HG02973 (cell line): ENCODE results near the gene TATDN2.
"Not testable (repeated sequence)": the region's sequence is repeated elsewhere in the genome, so short reads cannot be mapped to it uniquely, and the experiment has no call there.

Source experiments
- ATAC-seq: cut with Tn5 transposase; IDR thresholded peaks from one replicate; pipeline ENCODE4 v1.9.1; 2021; ENCODE audit warnings: moderate library complexity; ENCODE audit not compliant: unreplicated experiment

The TATDN2 gene

DNA sequence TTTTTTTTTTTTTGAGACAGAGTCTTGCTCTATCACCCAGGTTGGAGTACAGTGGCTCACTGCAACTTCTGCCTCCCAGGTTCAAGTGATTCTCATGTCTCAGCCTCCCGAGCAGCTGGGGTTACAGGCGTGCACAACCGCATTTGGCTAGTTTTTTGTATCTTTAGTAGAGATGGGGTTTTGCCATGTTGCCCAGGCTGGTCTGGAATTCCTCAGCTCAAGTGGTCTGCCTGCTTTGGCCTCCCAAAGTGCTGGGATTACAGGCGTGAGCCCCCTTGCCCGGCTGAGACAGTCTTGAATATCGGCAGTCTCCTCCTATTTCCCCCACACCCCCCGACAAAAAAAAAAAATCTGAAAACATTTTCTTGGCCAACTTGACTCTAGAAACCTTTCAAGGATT lies 18.7 kb downstream of the TATDN2 start:
- ATAC-seq: not testable (repeated sequence)

DNA sequence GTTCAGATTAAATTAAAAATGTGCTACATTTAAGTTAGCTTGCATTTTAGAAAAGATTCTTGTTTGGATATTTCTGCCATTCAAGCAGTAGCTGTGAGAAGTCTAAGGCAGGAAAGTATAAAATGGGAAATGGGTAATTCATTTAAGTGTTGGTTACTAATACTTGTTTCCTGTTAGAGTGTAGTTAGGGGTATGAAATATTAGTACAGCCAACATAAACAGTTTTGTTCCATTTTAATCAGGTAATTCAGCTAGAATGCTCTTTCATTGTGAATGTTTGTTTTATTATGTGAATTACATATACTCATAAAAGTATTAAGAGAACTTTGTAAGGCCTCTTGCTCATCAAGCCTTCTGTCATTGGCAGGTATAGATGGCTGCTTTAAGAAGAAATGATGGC lies 19.9 kb downstream of the TATDN2 start:
- ATAC-seq: no peak

DNA sequence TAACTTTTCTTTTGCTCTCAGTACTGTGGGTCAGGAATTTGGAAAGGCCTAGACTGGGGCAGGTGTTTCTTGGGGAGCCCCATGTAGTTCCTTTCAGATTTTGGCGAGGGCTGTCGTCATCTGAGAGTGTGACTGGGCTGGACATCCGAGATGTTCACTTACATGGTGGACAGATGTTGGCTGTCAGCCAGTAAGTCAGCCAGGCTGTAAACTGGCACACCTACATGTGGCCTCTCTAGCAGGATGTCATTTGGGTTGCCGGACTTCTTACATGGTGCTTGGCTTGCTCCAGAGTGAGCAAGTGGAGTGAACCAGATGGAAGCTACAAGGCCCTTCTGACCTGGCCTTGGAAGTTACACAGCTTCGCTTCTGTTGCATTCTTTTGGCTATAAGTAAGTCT lies 20.7 kb downstream of the TATDN2 start:
- no peak for ATAC-seq

DNA sequence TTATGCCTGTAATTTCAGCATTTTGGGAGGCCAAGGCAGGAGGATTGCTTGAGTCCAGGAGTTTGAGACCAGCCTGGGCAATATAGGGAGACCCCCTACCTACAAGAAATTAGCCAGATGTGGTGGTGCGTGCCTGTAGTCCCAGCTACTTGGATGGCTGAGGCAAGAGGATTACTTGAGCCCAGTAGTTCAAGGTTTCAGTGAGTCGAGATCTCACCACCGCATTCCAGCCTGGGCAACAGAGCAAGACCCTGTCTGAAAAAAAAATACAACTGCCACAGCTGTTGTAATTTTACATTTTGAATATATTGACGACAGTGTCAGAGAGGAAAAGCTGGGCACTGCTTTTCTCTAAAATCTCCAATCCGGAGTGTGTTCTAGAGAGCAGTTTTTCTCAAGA lies 21.2 kb downstream of the TATDN2 start:
- no peak for ATAC-seq

DNA sequence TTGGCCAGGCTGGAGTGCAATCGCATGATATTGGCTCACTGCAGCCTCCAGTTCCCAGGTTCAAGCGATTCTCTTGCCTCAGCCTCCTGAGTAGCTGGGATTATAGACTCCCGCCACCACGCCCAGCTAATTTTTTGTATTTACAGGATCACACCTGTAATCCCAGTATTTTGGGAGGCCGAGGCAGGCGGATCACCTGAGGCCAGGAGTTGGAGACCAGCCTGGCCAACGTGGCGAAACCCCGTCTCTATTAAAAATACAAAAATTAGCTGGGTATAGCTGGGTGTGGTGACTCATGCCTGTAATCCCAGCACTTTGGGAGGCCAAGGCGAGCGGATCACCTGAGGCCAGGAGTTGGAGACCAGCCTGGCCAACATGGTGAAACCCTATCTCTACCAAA lies 24.2 kb downstream of the TATDN2 start:
- not testable (repeated sequence) for ATAC-seq

DNA sequence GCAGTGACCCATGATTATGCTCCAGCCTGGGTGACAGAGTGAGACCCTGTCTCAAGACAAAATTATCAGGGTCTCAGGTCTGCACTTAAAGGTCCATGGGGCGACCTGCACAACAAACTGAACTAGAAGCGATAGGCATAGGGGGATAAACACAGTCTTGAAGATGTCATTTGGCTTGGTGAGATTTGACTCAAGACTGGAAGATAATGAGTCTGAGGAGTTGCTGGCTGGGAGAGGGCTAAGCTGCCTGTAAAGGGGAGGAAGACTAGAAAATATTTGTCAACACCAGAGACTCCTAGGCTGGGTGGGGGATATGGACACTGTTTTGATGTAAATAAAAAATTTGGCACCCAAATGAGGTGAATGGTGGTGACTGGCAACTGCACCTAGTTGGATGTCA lies 24.7 kb downstream of the TATDN2 start:
- no peak for ATAC-seq

DNA sequence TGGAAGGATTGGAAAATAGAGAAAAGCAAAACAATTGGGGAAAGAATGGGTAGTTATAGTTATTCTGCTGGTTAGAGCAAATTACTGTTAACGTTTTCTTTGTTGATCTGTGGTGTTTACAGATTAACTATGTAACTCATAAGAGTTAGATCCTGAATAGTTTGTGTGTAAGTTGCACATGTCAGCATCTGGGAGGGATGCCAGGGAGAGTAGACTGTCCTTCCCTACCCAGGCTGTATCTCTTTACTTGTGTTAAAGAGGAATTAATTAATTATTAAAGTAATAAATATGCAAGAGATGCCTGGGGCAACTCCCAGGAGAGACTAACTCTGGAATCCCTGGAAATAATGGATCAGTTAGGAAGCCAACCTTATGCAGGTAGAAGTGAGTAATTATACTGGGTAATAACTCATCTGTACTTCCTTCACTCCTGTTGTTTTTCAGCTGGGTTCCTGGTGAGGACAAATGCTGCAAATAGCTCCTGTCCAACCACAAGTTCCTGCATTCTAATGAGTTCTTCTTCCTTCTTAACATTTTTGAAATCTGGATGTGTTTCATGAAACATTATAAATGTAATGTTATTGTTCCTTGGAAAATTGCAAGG lies 25.5 kb downstream of the TATDN2 start:
- no peak for ATAC-seq

DNA sequence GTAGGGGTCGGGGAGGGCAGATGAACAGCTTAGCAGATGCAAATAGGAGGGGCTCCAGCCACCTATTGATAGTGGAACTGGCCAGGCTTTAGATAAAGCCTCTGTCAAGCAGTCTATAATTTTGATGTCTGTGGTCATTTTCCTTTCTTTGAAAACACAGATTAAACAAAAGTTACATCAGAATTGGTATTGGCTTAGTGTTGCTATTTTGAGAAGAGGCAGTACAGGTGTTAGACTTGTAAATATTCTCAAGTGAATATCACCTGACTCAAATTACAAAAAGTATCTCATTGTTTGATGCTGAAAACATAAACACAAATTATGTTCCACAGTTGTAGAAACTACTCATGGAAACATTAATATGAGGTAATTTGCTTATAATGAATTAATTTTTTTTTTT lies 26.3 kb downstream of the TATDN2 start:
- ATAC-seq: no peak

DNA sequence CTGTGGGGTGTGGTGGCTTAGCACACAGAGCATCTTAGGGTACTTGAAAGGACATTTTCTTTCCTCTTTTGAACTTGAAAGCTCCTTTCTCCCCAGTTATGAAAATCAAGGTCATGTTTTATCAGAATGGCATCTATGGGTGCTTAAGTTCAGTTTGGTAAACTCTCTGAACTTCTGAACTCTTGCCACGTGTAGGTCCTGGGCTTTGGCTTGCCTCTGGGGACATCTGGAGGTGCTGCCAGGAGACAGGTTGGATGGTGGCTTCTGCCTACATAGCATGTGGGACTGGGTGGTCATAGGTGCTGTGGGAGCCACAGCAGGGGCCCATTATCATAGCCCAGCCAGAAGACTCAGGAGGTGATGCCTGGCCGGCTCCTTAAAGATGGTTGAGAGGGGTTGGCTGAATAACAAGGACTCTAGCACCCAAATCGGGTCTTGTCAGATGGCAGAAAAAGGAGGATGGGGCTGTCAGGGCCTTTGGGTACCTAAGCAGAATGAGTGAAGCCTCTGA lies 28.9 kb downstream of the TATDN2 start:
- ATAC-seq: no peak

DNA sequence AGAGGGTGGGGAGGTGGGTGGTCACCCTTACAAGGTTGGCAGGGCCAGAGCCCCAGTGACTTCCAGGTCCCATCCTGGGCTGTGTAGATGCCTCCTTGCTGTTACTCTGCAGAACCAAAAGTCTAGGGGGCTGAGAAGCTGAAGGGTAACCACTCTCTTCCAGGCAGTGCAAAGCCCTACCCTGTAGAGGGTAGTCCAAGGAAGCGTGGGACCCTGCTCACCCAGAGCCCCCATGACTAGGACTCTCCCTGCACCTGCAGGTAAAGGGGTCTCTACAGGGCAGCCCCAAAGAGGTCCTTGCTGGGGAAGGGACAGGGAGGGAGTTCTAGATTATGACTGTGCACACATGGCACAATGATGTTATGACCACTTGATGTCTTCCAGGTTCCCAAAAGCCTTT lies 30.2 kb downstream of the TATDN2 start:
- ATAC-seq: no peak

DNA sequence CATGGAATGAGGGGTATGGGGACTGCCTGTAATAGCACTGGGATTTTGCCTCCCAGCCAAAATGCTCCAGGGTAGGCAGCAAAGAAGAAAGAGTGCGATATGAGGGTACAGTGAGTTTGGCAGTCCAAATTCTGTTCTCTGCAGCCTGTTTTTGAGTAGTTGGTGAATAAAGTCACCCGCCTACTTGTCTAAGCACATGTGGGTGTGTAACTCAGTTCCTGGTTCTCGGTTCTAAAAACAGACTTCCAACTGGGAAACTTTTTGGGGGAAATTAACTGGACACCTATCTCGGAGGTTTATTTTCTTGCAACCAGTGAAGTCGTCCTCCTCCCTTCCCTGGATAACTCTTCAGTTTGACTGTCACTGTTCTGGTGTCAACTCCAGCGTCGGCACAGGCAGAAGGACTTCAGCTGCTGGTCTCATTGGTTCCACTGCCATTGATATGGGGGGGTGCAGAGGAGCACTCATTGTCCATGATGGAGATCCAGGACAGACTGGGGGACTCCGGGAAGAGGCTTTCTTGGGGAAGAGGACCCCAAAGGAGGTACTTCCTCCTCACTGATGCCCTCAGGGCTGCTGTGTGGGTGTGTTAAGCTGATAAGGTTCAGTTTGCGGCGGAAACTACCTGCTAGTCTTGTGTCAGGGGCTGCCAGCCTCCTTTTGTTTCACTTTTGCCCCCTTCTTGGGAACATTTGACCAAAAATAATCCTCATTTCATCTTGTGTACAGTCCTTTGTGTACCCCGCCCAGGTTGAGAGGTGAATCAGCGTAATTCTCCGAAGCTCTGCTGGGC lies 31.3 kb downstream of the TATDN2 start:
- no peak for ATAC-seq

DNA sequence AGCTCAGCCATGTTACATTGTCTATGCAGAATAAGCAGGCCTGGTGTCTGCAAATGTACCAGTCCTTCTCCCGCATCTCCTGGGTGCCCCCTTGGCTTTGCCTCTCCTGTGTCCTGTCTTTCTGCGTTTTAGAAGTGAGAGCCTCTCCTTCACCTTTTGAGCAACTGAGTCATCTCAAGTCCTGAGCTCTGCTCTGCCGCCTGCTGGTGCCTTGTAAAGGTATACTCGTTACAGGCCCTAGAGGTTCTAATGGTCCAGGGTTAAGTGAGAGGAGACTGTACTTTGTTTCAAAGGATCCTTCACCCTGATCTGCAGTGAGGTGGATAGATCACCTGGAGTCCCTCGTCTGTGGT lies 31.9 kb downstream of the TATDN2 start:
- ATAC-seq: no peak

DNA sequence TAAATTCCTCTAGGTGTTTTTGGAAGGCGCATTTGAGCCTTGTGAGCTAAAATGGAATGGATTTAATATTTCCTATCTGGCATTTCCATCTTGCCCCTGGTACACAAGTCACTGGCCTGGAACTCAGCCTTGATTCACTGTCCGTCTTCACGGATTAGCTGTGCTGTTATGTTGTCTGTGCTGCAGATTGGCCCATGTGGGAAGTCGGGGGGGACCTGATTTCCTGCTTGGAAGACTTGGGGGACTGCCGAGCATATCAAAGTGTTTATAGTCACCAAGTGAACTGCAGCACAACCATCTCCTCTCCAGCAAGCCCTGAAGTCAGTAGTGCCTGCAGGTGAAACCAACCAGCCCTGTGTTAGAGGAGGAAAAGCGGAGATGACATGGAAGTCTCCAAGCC lies 32.3 kb downstream of the TATDN2 start:
- ATAC-seq: no peak

DNA sequence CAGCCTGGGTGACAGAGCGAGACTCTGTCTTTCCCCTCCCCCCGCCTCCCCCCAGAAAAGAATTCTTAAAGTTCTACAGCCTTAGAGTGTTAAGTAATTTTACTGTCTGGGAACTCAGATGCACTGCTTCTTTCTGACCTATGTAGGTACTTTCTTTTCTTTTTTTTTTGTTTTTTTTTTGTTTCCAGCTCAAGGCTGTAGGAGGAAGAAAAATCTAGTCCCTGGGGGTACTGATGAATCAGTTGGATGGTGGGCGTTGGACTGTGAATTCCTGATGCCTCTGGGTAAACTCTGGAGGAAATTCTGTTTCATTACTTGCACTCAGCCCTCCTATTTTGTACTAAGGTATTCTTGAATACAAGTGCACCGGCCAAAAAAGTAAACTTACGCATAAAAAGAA lies 33.7 kb downstream of the TATDN2 start:
- no peak for ATAC-seq

DNA sequence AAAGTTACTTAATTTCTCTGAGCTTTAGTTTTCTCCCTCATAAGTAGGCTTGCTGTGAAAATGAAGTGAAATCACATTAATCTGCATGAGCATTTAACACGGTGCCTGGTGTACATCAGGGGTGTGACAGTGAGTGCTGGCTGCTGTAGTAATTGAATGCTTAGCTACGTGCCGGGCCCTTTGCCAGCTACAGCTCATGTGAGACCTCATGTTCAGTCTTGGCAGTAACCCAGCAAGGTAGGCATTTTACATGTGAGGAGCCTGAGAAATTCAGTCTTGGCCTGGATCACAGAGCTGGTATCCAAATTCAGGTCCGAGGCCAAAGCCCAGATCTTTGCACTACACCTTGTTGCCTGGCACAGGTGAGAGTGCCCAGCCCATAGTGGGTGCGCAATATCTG lies 35.4 kb downstream of the TATDN2 start:
- no peak for ATAC-seq

DNA sequence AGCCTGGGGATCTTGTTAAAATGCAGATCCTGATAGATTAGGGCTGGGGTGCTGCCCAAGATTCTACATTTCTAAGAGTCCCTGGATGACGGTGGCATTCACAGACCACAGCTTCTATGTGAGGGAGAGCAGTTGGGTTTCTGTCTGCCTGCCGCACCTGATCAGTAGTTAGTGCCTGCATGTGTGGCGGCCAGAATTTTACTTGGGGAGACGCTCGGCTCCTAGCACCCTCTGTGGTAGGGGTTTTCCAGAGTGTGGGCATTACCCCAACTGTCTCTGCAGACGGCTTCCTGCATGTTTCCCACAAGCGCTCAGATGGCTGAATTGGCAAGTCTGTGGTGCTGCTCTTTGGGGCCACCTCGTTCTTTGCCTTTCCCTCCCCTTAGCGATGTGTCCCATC lies 36.2 kb downstream of the TATDN2 start:
- ATAC-seq: no peak

DNA sequence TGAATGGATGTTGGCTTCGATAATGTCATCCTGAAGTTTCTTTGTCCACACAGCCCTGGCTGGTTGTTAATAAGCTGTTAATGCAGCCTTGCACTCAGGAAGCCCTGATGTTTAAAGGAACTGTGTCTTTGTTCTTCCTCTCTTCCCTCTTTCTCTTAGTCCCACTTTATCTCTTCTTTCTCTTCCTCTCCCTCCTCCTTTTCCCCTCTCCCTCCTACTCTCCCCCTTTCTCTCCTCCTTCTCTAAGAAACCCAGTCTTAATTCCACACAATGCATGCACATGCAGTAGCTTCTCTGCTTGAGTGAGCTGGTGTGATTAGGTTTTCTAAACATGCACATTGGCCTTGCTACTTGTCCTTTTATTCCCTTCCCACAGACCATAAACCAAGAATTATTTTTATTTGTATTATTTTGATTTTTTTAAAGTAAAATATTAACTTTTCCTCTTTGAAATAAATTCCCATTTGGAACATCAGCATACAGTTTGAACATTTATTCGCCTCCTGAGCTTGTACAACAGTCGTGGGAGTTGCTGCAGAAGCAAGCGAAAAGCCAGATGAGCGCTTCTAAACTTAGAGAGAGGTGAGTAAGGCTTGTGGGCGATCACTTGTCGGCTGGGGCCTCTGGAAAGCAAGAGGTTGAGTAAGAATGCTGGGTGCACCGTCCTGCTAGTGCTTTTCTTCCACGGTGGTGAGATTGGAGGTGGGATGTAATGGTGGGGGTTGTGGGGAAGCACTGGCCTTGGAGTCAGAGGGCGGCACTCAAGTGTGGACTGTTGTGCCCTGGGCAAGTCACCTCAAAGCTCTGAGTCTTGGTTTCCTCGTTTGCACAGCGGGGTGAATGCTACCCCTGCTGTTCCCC lies 37.2 kb downstream of the TATDN2 start:
- ATAC-seq: no peak

DNA sequence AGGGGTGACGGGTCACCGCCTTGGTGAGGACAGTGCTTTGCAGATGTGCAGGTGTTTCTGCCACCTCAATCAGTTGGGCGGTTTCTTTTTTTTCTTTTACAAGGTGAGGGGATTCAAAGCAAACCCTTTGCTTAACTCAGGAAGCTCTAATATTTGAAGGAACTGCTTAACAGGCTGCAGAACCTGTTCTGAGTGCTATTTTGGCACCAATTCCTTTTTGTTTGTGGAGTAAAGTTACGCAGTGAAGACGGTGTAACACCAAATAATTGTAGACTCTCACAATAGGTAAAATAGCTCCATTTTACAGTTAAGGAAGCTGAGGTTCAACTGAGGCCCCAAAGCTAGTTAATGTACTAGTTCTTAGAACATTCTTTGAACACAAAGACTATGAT lies 37.9 kb downstream of the TATDN2 start:
- ATAC-seq: no peak

DNA sequence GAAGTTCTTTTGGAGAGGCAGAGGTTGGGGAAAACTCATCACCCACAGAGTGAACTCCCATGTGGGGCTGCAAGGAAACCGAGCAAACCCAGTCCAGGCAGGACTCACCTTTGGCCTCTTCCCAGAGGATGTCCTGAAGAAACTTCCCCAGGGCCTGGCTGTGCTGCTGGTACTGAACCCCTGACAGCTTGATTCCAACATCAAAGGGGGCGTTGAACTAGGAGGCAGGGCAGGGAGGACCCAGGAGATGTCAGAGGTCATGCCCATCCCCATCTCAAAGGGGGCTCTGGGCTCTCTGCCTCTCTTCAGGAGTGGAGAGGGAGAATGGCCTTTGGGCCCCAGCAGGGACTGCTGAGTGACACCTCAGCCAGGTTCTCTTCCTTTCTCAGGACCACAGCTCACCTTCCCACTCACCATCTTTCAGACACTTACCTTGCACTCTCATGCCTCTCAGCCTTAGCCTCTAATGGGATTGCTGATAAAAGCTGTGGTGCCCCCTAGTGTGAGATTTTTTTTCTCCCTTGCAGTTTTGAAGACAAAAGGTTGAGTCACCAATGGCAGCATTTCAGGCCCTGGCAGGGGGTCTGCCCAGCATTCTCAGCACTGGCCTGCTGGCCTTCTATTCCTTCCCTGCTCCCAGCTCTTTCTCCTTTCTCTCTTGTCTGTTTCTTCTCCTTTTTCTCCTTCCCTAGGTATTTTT lies 38.5 kb downstream of the TATDN2 start:
- ATAC-seq: no peak

DNA sequence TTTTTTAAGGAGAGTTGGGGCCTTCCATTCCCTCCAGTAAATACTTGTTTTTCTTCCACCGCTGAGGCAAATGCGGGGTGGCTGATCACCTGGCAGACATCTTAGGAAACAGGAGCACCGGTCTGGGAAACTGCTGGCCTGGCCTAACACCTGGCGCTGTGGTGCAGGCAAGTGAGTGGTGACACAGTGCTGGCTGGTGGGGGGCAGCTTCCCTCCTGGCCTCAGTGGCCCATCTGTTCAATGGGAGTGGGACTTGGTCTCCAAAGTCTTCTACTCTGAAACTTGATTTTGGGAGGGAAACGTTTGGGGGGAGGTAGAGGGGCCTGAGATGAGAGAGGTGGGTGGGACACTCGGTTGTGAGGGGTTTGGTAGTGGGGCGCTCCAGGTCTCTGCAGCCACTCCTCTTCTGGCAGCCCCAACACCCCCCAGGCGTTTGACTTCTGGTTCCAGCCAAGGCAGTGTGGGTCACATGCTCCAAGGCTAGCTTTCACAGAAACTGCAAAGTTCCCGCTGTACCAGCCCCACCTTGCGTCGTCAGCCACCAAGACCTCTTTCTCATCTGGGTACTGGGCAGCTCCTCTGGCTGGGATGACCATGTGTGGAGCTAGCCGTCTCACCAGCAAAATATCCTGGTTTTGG lies 39.8 kb downstream of the TATDN2 start:
- ATAC-seq: no peak

DNA sequence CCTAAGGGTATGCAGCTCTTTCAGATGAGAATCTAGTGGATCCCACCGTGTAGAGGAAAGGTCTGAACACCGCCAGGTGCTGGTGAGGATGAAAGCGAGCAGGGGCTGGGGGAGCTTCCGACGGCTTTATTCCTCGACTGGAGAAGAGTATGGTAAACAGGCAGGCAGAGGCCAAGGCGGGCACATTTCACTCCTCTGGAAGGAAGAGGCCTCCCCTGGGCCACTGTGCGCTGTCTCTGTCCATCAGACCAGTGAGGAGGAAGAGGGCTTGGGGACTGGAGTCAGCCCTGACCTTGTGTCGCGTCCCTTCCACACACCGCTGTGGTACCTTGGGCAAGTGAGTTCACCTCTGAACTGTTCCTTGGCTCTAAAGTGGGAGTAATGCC lies 40.3 kb downstream of the TATDN2 start:
- no peak for ATAC-seq
